ENCODE data around the gene LCLAT1.

DNA sequence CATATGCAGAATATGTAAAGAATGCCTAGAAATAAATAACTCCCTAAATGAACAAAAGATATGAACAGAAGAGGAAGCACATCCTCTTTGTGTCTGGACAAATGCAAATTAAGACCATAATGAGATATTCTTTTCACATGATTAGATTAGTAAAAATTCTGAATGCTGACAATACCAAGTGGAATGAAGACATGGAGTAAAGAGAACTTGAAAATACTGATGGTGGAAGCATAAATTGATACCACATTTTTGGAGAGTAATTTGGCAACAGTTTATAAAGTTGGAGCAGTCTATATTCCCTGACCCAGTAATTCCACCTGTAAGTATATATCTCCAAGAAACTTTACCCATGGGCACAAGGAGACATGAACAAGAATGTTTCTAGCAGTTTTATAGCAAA lies 230.2 kb downstream of the LCLAT1 start:
- TF ChIP-seq POLR2A (IDR thresholded peaks at IDR 0.05): no peak
- TF ChIP-seq, protein P1, sequence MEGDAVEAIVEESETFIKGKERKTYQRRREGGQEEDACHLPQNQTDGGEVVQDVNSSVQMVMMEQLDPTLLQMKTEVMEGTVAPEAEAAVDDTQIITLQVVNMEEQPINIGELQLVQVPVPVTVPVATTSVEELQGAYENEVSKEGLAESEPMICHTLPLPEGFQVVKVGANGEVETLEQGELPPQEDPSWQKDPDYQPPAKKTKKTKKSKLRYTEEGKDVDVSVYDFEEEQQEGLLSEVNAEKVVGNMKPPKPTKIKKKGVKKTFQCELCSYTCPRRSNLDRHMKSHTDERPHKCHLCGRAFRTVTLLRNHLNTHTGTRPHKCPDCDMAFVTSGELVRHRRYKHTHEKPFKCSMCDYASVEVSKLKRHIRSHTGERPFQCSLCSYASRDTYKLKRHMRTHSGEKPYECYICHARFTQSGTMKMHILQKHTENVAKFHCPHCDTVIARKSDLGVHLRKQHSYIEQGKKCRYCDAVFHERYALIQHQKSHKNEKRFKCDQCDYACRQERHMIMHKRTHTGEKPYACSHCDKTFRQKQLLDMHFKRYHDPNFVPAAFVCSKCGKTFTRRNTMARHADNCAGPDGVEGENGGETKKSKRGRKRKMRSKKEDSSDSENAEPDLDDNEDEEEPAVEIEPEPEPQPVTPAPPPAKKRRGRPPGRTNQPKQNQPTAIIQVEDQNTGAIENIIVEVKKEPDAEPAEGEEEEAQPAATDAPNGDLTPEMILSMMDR (IDR thresholded peaks at IDR 0.05): no peak

Data from suprapubic skin (tissue), 3 donors.